ENCODE results near the gene DNAJB8.

DNA sequence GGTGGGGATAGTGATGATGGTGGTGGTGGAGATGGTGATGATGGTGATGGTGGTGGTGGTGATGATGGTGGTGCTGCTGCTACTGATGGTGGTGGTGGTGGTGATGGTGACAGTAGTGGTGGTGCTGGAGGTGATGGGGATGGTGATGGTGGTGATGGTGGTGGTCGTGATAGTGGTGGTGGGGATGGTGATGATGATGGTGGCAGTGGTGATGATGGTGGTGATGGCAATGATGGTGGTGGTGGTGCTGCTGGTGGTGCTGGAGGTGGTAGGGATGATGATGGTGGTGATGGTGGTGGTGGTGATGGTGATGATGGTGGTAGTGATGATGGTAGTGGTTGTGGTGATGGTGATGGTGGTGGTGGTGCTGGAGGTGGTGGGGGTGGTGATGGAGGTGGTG is 21.3 kb downstream of the DNAJB8 start:
- TF ChIP-seq, protein P1, sequence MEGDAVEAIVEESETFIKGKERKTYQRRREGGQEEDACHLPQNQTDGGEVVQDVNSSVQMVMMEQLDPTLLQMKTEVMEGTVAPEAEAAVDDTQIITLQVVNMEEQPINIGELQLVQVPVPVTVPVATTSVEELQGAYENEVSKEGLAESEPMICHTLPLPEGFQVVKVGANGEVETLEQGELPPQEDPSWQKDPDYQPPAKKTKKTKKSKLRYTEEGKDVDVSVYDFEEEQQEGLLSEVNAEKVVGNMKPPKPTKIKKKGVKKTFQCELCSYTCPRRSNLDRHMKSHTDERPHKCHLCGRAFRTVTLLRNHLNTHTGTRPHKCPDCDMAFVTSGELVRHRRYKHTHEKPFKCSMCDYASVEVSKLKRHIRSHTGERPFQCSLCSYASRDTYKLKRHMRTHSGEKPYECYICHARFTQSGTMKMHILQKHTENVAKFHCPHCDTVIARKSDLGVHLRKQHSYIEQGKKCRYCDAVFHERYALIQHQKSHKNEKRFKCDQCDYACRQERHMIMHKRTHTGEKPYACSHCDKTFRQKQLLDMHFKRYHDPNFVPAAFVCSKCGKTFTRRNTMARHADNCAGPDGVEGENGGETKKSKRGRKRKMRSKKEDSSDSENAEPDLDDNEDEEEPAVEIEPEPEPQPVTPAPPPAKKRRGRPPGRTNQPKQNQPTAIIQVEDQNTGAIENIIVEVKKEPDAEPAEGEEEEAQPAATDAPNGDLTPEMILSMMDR (IDR thresholded peaks at IDR 0.05): no peak
- TF ChIP-seq, protein P2, sequence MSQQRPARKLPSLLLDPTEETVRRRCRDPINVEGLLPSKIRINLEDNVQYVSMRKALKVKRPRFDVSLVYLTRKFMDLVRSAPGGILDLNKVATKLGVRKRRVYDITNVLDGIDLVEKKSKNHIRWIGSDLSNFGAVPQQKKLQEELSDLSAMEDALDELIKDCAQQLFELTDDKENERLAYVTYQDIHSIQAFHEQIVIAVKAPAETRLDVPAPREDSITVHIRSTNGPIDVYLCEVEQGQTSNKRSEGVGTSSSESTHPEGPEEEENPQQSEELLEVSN (IDR thresholded peaks at IDR 0.05; ENCODE audit: borderline replicate concordance, low read depth): no peak
- TF ChIP-seq EHMT2 (IDR thresholded peaks at IDR 0.05; ENCODE audit: low read depth) (no peak), EP300 (IDR thresholded peaks at IDR 0.05) (no peak), CHD2 (IDR thresholded peaks at IDR 0.05; ENCODE audit: low read length, partially characterized antibody) (no peak), JUNB (IDR thresholded peaks at IDR 0.05) (no peak), RNF2 (IDR thresholded peaks at IDR 0.05; ENCODE audit: borderline replicate concordance, low read depth) (no peak)
- TF ChIP-seq, protein P3, sequence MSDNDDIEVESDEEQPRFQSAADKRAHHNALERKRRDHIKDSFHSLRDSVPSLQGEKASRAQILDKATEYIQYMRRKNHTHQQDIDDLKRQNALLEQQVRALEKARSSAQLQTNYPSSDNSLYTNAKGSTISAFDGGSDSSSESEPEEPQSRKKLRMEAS (IDR thresholded peaks at IDR 0.05): no peak

Measured in A549 (cell line).